Kidney (tissue), 14 donors: ENCODE results near the gene SLC36A1. TPM values are rescaled to one million over a fixed set of nuclear protein-coding genes. Genes with fewer than 3 reads are reported as not detected.

ENCODE experiments used
- DNase-seq, 5 donors: peaks; one replicate each; pipeline ENCODE4 v3.0.0-alpha.2; 2013 to 2020
- FAIRE-seq: peaks from 2 replicates; lab custom pipeline; 2012; peaks lifted over from hg19 to GRCh38; lab: Jason Lieb, UNC
- H3K27ac ChIP-seq, 2 donors: one replicate each; pipeline ENCODE4 v1.7.0; 2013; ENCODE audit warnings: low read depth in 2 of 2, low read length in 2 of 2, inconsistent platforms in 1 of 2
- H3K27me3 ChIP-seq: one replicate; pipeline ENCODE4 v1.7.1; 2013; ENCODE audit warnings: low read length, inconsistent platforms; ENCODE audit not compliant: control insufficient read depth, insufficient read depth
- H3K36me3 ChIP-seq, 3 donors: one replicate each; pipeline versions ENCODE4 v1.7.0 to v1.7.1; 2013; ENCODE audit warnings: low read length in 3 of 3, control low read depth in 1 of 3, inconsistent platforms in 1 of 3; ENCODE audit not compliant: insufficient read depth in 3 of 3, control insufficient read depth in 2 of 3
- H3K4me1 ChIP-seq, 3 donors: one replicate each; pipeline versions ENCODE4 v1.7.0 to v1.7.1; 2013; ENCODE audit warnings: low read length in 3 of 3, inconsistent platforms in 1 of 3, low read depth in 1 of 3; ENCODE audit not compliant: control insufficient read depth in 2 of 3, insufficient read depth in 2 of 3
- H3K4me3 ChIP-seq, 3 donors: one replicate each; pipeline versions ENCODE4 v1.7.0 to v1.8.1; 2013; ENCODE audit warnings: low read length in 3 of 3, control low read depth in 1 of 3, inconsistent platforms in 1 of 3
- H3K9ac ChIP-seq, 3 donors: one replicate each; pipeline versions ENCODE4 v1.7.0 to v1.7.1; 2013; ENCODE audit warnings: low read length in 3 of 3, control low read depth in 1 of 3, inconsistent platforms in 1 of 3
- H3K9me3 ChIP-seq, 3 donors: one replicate each; pipeline versions ENCODE4 v1.7.0 to v1.7.1; 2013; ENCODE audit warnings: low read length in 3 of 3, control low read depth in 1 of 3, inconsistent platforms in 1 of 3; ENCODE audit not compliant: control insufficient read depth in 2 of 3, insufficient read depth in 1 of 3
- CTCF ChIP-seq: IDR thresholded peaks from 3 replicates; pipeline ENCODE4 v1.5.1; 2012; ENCODE audit warnings: mild to moderate bottlenecking, moderate library complexity, borderline replicate concordance; ENCODE audit not compliant: insufficient read depth; ENCODE audit errors: extremely low read depth
- intact Hi-C: fragments of 100-400 bp; cut with DNase I; formaldehyde crosslinking; loops from one replicate; pipeline ENCODE4 v1.11.1; 2022
- polyA plus RNA-seq: library from polyadenylated mRNA; stranded (reverse); fragments of 350-450 nt; fragmentation: Illumina TruSeq; extraction: RNeasy Lipid Tissue Mini Kit (QIAGEN cat#74804); gene quantifications from one replicate; pipeline ENCODE4 v1.2.3, GENCODE V29; 2014; ENCODE audit warnings: low read depth, low replicate concordance; ENCODE audit not compliant: insufficient read depth
- total RNA-seq: library from RNA; stranded (reverse); fragmentation: NEBNext Ultra II Directional; extraction: Animal tissue kit (Norgen Biotek cat#: 25700); gene quantifications from one replicate; pipeline ENCODE4 v1.2.1, GENCODE V29; 2021
- donor health status: control.
- donor health status: control.
- donor health status: control.
- donor health status: control.
- donor health status: control.
- donor health status: DM: yes; HTN: yes; CAD: no.
- donor health status: Normal renal cell carcinoma (clear cell type).

SLC36A1 gene
- total and polyA plus RNA-seq, 2 donors from 2014 or later = 4.1 to 11.0 TPM

GRCh38 chr5:151454889-151455288, 7.5 kb downstream of the SLC36A1 start:
- FAIRE-seq = no peak

DNA sequence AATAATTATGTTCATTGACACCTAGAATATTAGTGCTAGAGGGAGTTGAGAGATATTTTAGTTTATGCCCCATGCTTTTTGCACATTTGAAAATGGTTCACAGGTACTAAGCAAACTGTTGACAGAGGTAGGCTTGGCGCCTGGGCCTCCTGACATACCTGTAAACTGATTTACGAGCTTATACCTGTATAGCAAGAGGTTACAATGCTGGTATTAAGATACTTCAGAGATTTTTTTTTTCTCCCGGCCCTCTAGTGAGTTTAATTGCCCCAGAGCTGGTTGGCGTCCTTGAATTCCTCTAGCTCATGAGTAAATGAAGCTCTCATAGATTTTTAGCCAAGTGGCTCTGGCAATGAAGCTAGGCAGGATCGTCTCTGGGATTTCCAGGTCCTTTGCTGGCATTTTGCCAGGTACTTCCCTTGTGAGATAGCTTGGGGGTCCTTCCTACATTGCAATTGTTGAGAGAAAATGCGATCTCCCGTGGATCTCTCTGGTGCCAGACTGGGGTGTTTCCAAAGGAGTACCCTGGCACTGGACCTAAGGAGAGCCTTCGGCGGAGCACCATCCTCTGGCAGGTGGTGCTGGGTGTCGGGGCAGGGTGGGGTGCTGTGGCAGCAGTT, 9.0 kb downstream of the SLC36A1 start:
- FAIRE-seq (no peak), DNase-seq (no peak)
- no peaks in the 10 kb centered on the region for H3K4me1 ChIP-seq
- no peaks in the 10 kb centered on the region for H3K9me3 ChIP-seq
- peaks cover 0 to 4% (median 0%) of the 10 kb centered on the region in 3 donors for H3K36me3 ChIP-seq
- H3K4me3 ChIP-seq = no peak overlapping the region
- intact Hi-C loops = no loop called here
- TF ChIP-seq CTCF = no peak
- no peak overlapping the region for H3K27ac ChIP-seq
- no peak overlapping the region for H3K9ac ChIP-seq
- H3K27me3 ChIP-seq = no peaks in the 10 kb centered on the region

More at GRCh38 chr5:151454889-151455288, 7.5 kb downstream of the SLC36A1 start:
- peaks cover 0 to 3% (median 0%) of the 10 kb centered on the region in 3 donors for H3K36me3 ChIP-seq
- no peak overlapping the region for H3K4me3 ChIP-seq
- H3K27ac ChIP-seq = no peak overlapping the region
- no peak overlapping the region for H3K9ac ChIP-seq
- intact Hi-C loops = no loop called here
- no peak for DNase-seq
- no peaks in the 10 kb centered on the region for H3K27me3 ChIP-seq
- TF ChIP-seq CTCF = no peak
- no peaks in the 10 kb centered on the region for H3K9me3 ChIP-seq
- H3K4me1 ChIP-seq = peaks cover 0 to under 1% (median 0%) of the 10 kb centered on the region in 3 donors

- no peaks in the 10 kb centered on the region for H3K9me3 ChIP-seq
- H3K27ac ChIP-seq = no peak overlapping the region
- no peaks in the 10 kb centered on the region for H3K27me3 ChIP-seq
- H3K9ac ChIP-seq = no peak overlapping the region
- no peak for TF ChIP-seq CTCF
- FAIRE-seq (no peak), DNase-seq (no peak)
- no peaks in the 10 kb centered on the region for H3K4me1 ChIP-seq
- H3K36me3 ChIP-seq = peaks cover 0 to 4% (median 0%) of the 10 kb centered on the region in 3 donors
- intact Hi-C loops = no loop called here
- peak overlapping the region in 1 of 3 donors; percentile 6 for H3K4me3 ChIP-seq
Observed at GRCh38 chr5:151458314-151458713, 10.9 kb downstream of the SLC36A1 start.
